HG03280 (cell line): ENCODE measurements around the gene UNC5CL.
"Not testable (repeated sequence)": the region's sequence is repeated elsewhere in the genome, so short reads cannot be mapped to it uniquely, and the experiment has no call there.

Experiments
- ATAC-seq: cut with Tn5 transposase; IDR thresholded peaks from one replicate; pipeline ENCODE4 v1.9.1; 2021; ENCODE audit warnings: mild to moderate bottlenecking, moderate library complexity; ENCODE audit not compliant: unreplicated experiment

The UNC5CL gene

GRCh38 chr6:41040101-41040939 is 1.3 kb upstream of the UNC5CL start:
- ATAC-seq, result no peak

- no peak for ATAC-seq
These were observed 816 bp downstream of the UNC5CL start for GRCh38 chr6:41038205-41038604.

GRCh38 chr6:41037107-41037900 is 1.7 kb downstream of the UNC5CL start:
- no peak for ATAC-seq

GRCh38 chr6:41036601-41037000 is 2.4 kb downstream of the UNC5CL start:
- ATAC-seq, result no peak

GRCh38 chr6:41036186-41036585 is 2.8 kb downstream of the UNC5CL start:
- no peak for ATAC-seq

GRCh38 chr6:41033776-41034175 is 5.2 kb downstream of the UNC5CL start:
- ATAC-seq, result no peak

GRCh38 chr6:41032830-41033229 is 6.2 kb downstream of the UNC5CL start:
- ATAC-seq, result no peak

GRCh38 chr6:41028561-41029412 is 10.2 kb downstream of the UNC5CL start:
- peak; percentile 27 for ATAC-seq

- ATAC-seq, result peak; percentile 82
These were observed 11.0 kb downstream of the UNC5CL start for GRCh38 chr6:41027799-41028560.

- ATAC-seq, result no peak
These were observed 11.8 kb downstream of the UNC5CL start for GRCh38 chr6:41027241-41027640.

- no peak for ATAC-seq
These were observed 13.0 kb downstream of the UNC5CL start for GRCh38 chr6:41025966-41026530.

- no peak for ATAC-seq
These were observed 15.9 kb downstream of the UNC5CL start for GRCh38 chr6:41023114-41023513.

GRCh38 chr6:41022294-41022693 is 16.7 kb downstream of the UNC5CL start:
- ATAC-seq, result no peak

GRCh38 chr6:41021832-41022231 is 17.2 kb downstream of the UNC5CL start:
- no peak for ATAC-seq

- ATAC-seq, result no peak
These were observed 21.4 kb downstream of the UNC5CL start for GRCh38 chr6:41017663-41018062.

- ATAC-seq, result not testable (repeated sequence)
These were observed 23.2 kb downstream of the UNC5CL start for GRCh38 chr6:41015860-41016259.

- ATAC-seq, result no peak
These were observed 24.2 kb downstream of the UNC5CL start for GRCh38 chr6:41014780-41015179.

- ATAC-seq, result no peak
These were observed 25.4 kb downstream of the UNC5CL start for GRCh38 chr6:41013466-41014153.

GRCh38 chr6:41011673-41012072 is 27.3 kb downstream of the UNC5CL start:
- ATAC-seq, result no peak
